ENCODE results near the gene PADI1.

Gene PADI1

DNA sequence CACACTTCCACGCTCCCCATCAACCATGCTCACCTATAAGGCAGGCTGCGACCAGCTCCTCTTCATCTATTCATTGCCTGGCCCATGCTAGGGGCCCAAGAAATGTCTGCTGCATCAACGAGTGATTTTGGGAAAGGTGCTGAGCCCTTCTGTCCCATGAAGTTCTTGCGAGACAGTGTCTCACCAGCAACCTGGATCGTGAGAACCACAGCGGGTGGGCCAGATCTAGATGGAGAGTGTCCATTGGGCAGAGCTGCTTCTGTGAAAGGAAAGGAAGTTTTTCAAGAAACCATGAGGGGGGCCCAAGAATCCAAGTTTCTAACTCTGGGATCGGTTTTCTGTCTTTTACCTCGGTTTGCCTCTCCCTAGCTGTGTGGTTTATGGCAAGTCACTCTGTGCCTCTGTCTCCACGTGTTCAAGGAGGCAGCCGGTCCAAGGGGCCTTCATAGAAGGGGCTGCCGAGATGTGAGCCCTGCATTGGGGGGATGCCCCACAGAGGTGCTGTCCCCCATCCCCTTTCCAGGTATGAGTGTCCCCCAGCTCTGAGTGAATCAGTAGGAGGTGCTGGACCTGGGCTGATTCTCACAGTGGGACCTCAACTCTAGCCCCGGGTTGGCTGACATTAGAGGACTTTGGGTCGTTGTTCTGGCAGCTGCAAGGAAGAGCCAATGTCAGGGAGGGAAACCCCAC lies 8.3 kb upstream of the PADI1 start:
- no peak for DNase-seq (ENCODE audit: low read depth in 1 of 2, low spot score in 1 of 2)

GRCh38 chr1:17197696-17198095 lies 7.2 kb upstream of the PADI1 start:
- DNase-seq (ENCODE audit: low read depth in 1 of 2, low spot score in 1 of 2) = no peak

DNA sequence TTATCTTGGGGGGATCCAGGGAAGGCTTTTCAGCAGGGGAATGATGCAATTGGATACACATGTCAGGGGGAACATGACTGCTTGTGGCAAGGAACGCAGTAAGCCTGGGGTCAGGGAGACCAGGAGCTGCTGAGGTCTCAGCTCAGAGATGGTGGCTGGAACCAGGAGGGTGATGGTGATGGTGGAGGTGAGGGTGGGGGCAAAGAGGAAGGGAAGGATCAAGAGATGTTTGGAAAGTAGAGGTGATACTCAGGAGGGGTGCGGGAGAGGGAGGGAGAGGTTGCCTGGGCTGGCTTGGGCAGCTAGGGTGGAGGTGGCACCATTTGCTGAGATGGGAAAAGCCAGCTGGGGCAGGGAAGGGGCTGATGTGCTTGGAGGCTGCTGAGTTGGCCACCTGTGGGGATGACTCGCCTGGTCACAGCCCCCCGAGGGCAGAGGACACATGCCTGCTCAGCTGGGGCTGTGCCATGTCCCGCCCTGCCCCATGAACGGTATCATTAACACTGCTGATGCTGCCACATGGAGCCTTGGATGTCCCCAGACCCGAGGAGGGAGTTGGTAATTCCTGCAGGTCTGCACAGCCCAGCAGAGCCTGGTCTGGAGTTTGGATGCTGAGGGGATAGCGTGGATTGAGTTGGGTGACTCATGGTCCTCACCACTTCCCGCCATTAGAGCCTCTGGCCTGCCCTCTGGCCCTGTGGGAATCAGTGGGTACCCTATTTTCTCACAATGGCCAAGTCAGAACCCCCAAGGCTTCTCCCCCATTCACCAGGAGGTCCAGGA lies 6.3 kb upstream of the PADI1 start:
- DNase-seq (ENCODE audit: low read depth in 1 of 2, low spot score in 1 of 2) = no peak

- no peak for DNase-seq (ENCODE audit: low read depth in 1 of 2, low spot score in 1 of 2)
Measured at GRCh38 chr1:17199267-17200044, 5.5 kb upstream of the PADI1 start.

DNA sequence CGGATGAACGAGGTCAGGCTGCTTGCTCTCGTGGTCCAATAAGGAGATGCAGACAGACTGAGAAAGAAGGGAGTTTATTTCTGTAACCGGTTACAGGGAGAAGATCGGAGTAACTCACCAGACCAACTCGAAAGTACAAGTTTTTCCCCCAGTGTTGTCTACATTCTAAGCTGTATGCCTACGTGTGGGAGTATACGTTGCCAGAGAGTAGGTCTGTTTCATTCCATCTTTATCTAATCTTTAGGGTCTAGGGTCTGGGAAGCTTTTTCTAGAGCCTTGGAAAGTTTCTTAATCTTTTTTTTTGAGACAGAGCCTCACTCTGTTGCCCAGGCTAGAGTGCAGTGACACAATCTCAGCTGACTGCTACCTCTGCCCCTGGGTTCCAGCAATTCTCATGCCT lies 4.7 kb upstream of the PADI1 start:
- no peak for DNase-seq (ENCODE audit: low read depth in 1 of 2, low spot score in 1 of 2)

DNA sequence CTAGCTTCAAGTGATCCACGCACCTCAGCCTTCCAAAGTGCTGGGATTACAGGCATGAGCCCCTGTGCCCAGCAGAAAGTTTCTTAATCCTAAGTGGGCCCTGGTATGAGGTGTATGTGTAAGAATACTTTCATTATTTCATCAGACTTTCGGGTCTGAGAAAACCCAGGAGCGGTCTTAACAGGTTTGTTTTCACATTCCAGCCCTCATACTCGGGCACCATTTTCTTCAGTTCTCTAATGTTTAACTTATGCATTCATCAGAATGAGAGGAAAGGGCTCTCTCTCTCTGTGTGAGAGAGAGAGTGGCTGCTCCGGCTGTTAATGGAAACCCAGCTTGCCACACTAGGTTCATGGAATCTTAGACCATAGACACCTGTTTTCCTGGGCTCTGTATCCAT lies 4.2 kb upstream of the PADI1 start:
- DNase-seq (ENCODE audit: low read depth in 1 of 2, low spot score in 1 of 2) = no peak

- no peak for DNase-seq (ENCODE audit: low read depth in 1 of 2, low spot score in 1 of 2)
Measured at GRCh38 chr1:17201201-17202021, 3.5 kb upstream of the PADI1 start.

DNA sequence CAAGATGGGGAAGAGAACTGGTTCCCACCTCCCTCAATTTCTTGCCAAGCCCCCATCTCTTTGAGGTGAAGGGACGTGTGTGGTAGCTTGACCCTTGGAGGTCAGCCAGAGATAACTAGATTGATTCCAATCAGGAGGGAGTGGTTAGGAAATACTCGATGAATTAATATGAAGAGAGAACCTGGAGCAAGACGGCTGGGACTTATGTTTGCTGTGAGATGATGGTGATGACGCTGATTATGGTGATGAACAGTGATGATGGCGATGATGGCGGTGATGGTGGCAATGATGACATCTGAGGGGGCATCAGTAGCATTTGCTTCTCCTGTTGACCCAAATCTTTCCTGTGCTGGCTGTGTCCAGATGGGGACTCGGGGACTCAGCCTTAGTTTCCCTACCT lies 724 bp downstream of the PADI1 start:
- DNase-seq (ENCODE audit: low read depth in 1 of 2, low spot score in 1 of 2) = no peak

DNA sequence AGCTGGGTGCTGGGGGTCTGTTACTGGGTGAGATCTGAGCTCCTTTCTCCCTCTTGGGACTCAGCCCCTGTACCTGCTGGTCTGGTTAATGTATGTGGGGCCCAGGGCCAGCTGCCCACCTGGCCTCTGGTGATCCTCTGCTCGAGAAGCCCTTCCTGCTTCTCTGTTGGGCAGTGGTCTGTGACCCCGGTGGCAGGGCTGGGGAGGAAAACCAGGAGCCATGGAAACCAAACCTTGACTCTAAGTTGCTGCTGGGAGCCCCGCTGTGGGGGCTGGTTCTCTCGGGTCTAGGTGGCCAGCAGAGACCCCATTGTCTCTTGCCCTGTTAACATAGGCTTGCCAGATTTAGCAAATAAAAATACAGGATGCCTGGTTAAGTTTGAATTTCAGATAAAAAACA lies 1.3 kb downstream of the PADI1 start:
- DNase-seq (ENCODE audit: low read depth in 1 of 2, low spot score in 1 of 2) = no peak

- DNase-seq (ENCODE audit: low read depth in 1 of 2, low spot score in 1 of 2) = no peak
Measured at GRCh38 chr1:17207046-17207445, 2.1 kb downstream of the PADI1 start.

- DNase-seq (ENCODE audit: low read depth in 1 of 2, low spot score in 1 of 2) = no peak
Measured at GRCh38 chr1:17207540-17207939, 2.6 kb downstream of the PADI1 start.

DNA sequence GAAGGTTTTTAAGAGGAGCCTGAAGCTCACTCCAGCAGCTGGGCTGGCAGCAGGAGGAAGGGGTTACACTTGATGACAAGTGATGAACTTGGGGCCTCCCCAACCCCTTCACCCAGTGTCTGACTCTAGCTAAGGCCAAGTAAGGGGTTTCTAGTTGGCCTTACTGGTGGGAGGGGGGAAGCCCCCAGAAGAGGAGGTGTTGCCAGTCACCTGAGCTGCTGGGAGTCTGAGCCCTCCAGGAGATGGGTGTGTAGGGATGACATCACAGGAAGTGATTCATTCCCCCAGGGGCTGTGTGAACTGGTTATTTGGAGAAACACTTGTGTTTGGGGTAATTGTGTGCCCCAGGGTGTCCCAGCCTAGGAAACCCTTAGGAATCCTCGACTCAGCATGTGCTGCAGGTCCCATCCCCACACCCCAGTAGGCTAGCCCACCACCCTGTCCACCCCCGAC lies 3.1 kb downstream of the PADI1 start:
- peak in 1 of 2 donors; percentile 14 for DNase-seq (ENCODE audit: low read depth in 1 of 2, low spot score in 1 of 2)

- DNase-seq (ENCODE audit: low read depth in 1 of 2, low spot score in 1 of 2) = no peak
Measured at GRCh38 chr1:17208546-17208945, 3.6 kb downstream of the PADI1 start.

GRCh38 chr1:17209430-17209829 lies 4.5 kb downstream of the PADI1 start:
- DNase-seq (ENCODE audit: low read depth in 1 of 2, low spot score in 1 of 2) = no peak

DNA sequence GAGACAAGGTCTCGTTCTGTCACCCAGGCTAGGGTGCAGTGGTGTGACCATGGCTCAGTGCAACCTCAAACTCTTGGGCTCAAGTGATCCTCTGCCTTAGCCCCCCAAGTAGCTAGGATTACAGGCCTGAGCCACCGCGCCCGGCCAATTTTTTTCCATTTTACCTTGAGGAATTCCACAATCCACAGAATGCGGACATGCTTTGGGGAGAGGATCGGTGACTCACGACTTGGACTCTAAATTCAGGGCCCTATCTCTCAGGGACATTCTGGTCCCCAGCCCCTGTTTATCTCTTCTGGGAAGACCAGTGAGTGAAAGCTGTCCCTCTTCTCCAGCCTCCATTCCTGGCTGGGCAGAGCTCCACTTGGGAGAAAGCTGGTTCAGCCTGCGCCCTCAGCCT lies 5.2 kb downstream of the PADI1 start:
- DNase-seq (ENCODE audit: low read depth in 1 of 2, low spot score in 1 of 2) = no peak

GRCh38 chr1:17211377-17211776 lies 6.4 kb downstream of the PADI1 start:
- DNase-seq (ENCODE audit: low read depth in 1 of 2, low spot score in 1 of 2) = no peak

DNA sequence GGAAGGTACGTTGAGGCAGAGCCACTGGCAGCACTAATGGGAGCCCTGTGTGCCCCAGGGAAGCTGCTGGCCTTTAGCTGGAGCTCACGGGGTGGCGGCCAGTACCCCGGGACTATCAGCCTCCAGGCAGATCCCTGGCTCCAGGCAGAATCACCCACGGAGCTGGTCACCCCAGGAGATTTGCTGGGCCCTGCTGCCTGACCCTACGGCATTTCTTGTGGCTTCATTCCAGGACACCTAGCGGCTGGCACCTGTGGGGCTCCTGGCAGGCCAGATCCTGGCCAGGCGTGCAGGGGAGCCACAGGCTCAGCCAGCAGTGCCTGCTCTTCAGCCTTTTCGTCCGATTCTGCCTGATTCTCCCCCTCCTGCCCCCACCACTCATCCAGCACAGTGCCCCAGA lies 7.1 kb downstream of the PADI1 start:
- no peak for DNase-seq (ENCODE audit: low read depth in 1 of 2, low spot score in 1 of 2)

DNA sequence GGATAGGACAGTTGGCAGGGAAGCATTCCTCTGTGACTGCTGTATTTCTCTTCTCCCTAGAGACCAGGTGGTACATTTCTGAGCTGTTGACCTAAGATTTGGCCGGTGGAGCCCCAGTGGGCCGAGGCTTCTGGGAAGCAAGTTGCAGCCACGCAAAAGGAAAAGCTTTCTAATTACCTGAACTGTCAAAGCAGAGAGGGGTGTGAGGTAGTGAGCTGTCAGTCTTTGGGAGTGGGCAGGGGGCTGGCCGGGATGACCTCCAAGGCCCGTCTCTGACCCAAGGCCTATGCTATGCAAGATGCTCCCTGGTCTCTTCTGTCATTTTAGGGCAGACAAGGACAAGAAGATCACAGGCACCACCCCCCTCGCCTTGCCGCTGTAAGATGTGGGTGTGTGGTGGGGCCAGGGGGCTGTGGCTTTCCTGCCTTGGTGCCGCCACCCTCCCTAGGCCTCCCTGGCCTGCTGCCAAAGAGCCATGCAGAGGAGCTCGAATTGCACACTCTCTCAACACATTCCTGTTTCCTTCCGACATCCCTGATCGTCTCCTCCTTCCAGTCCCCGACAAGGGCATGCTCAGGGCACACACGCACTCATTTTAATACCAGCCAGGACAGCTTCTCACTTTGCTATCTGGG lies 7.7 kb downstream of the PADI1 start:
- peak; percentile 24 to 32 for DNase-seq (ENCODE audit: low read depth in 1 of 2, low spot score in 1 of 2)

GRCh38 chr1:17213148-17213781 lies 8.3 kb downstream of the PADI1 start:
- no peak for DNase-seq (ENCODE audit: low read depth in 1 of 2, low spot score in 1 of 2)

- no peak for DNase-seq (ENCODE audit: low read depth in 1 of 2, low spot score in 1 of 2)
Measured at GRCh38 chr1:17213782-17214148, 8.8 kb downstream of the PADI1 start.

Data from stimulated activated CD4-positive, alpha-beta T cell treated with anti-CD3 and anti-CD28 coated beads, Interleukin-15, amount 100 ng/mL, for 1 hour (primary cell).